GM12872 (cell line): ENCODE results near the gene CALR3.

Source experiments
- CTCF ChIP-seq: IDR thresholded peaks from 3 replicates; pipeline ENCODE4 v1.5.1; 2011; ENCODE audit warnings: low read depth, mild to moderate bottlenecking, low read length, moderate library complexity; ENCODE audit not compliant: insufficient read depth

Gene CALR3

GRCh38 chr19:16495982-16496612, at the start of gene CALR3, which contains the start of gene C19orf44:
TSS of gene CALR3 (minus strand) at chr19:16496167. CDS start at chr19:16496129, 38 bp downstream.
TSS of gene C19orf44 (plus strand) at chr19:16496394. CDS start at chr19:16500793, 4,399 bp downstream.
- TF ChIP-seq CTCF: no peak

- TF ChIP-seq CTCF: no peak
Measured at GRCh38 chr19:16544473-16545231, 48.7 kb upstream of the CALR3 start.

- no peak for TF ChIP-seq CTCF
Measured at GRCh38 chr19:16542910-16543472, 47.0 kb upstream of the CALR3 start.

- no peak for TF ChIP-seq CTCF
Measured at GRCh38 chr19:16542045-16542909, 46.3 kb upstream of the CALR3 start, which contains the start of gene CHERP. TSS of gene CHERP (minus strand) at chr19:16542437. CDS start at chr19:16542378, 59 bp downstream.

- no peak for TF ChIP-seq CTCF
Measured at GRCh38 chr19:16541526-16542044, 45.6 kb upstream of the CALR3 start.

GRCh38 chr19:16540948-16541347, 45.0 kb upstream of the CALR3 start:
- TF ChIP-seq CTCF: no peak
